K562 (cell line): ENCODE results near the gene CKAP2.

ENCODE experiments used
- EZH2 ChIP-seq: IDR thresholded peaks from 2 replicates; pipeline ENCODE4 v1.6.1; 2012; ENCODE audit warnings: low read depth, mild to moderate bottlenecking, inconsistent platforms, low read length, borderline replicate concordance
- MAFK ChIP-seq: IDR thresholded peaks from 2 replicates; pipeline ENCODE4 v1.6.1; 2011; ENCODE audit warnings: low read length, improper control_type of control experiment
- RBM39 ChIP-seq: fragments of 200-400 bp; formaldehyde crosslinking; optimal IDR thresholded peaks from 2 replicates; pipeline ENCODE3; 2018; ENCODE audit warnings: low read depth, low read length
- ZNF12 ChIP-seq: sonication (generic); formaldehyde crosslinking; IDR thresholded peaks from 2 replicates; pipeline ENCODE4 v1.4.0; 2020; ENCODE audit warnings: mild to moderate bottlenecking, missing genetic modification reagents
- TF ChIP-seq, protein P1 (sequence below): fragments of 250-450 bp; sonication (Bioruptor Pico); IDR thresholded peaks from 2 replicates; pipeline ENCODE4 v1.4.0; 2020; ENCODE audit warnings: mild to moderate bottlenecking, moderate library complexity

- TF ChIP-seq RBM39: no peak
- TF ChIP-seq EZH2: no peak
- TF ChIP-seq, protein P1, sequence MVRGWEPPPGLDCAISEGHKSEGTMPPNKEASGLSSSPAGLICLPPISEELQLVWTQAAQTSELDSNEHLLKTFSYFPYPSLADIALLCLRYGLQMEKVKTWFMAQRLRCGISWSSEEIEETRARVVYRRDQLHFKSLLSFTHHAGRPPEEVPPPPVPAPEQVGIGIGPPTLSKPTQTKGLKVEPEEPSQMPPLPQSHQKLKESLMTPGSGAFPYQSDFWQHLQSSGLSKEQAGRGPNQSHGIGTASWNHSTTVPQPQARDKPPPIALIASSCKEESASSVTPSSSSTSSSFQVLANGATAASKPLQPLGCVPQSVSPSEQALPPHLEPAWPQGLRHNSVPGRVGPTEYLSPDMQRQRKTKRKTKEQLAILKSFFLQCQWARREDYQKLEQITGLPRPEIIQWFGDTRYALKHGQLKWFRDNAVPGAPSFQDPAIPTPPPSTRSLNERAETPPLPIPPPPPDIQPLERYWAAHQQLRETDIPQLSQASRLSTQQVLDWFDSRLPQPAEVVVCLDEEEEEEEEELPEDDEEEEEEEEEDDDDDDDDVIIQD (CRISPR knock-in tag): no peak
- TF ChIP-seq ZNF12 (CRISPR knock-in tag): no peak
- no peak for TF ChIP-seq MAFK
Measured at GRCh38 chr13:52419080-52419479, 36.2 kb upstream of the CKAP2 start.
